ENCODE measurements around the gene CCL2.

GRCh38 chr17:34220045-34220751 lies 34.9 kb upstream of the CCL2 start:
- TF ChIP-seq GABPA (IDR thresholded peaks at IDR 0.05; ENCODE audit: low read depth) (no peak), POLR2AphosphoS5 (IDR thresholded peaks at IDR 0.05; ENCODE audit: low read depth) (no peak)
- TF ChIP-seq, protein P1, sequence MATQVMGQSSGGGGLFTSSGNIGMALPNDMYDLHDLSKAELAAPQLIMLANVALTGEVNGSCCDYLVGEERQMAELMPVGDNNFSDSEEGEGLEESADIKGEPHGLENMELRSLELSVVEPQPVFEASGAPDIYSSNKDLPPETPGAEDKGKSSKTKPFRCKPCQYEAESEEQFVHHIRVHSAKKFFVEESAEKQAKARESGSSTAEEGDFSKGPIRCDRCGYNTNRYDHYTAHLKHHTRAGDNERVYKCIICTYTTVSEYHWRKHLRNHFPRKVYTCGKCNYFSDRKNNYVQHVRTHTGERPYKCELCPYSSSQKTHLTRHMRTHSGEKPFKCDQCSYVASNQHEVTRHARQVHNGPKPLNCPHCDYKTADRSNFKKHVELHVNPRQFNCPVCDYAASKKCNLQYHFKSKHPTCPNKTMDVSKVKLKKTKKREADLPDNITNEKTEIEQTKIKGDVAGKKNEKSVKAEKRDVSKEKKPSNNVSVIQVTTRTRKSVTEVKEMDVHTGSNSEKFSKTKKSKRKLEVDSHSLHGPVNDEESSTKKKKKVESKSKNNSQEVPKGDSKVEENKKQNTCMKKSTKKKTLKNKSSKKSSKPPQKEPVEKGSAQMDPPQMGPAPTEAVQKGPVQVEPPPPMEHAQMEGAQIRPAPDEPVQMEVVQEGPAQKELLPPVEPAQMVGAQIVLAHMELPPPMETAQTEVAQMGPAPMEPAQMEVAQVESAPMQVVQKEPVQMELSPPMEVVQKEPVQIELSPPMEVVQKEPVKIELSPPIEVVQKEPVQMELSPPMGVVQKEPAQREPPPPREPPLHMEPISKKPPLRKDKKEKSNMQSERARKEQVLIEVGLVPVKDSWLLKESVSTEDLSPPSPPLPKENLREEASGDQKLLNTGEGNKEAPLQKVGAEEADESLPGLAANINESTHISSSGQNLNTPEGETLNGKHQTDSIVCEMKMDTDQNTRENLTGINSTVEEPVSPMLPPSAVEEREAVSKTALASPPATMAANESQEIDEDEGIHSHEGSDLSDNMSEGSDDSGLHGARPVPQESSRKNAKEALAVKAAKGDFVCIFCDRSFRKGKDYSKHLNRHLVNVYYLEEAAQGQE (IDR thresholded peaks at IDR 0.05; ENCODE audit: insufficient replicate concordance, low read depth), result no peak
- TF ChIP-seq, protein P2, sequence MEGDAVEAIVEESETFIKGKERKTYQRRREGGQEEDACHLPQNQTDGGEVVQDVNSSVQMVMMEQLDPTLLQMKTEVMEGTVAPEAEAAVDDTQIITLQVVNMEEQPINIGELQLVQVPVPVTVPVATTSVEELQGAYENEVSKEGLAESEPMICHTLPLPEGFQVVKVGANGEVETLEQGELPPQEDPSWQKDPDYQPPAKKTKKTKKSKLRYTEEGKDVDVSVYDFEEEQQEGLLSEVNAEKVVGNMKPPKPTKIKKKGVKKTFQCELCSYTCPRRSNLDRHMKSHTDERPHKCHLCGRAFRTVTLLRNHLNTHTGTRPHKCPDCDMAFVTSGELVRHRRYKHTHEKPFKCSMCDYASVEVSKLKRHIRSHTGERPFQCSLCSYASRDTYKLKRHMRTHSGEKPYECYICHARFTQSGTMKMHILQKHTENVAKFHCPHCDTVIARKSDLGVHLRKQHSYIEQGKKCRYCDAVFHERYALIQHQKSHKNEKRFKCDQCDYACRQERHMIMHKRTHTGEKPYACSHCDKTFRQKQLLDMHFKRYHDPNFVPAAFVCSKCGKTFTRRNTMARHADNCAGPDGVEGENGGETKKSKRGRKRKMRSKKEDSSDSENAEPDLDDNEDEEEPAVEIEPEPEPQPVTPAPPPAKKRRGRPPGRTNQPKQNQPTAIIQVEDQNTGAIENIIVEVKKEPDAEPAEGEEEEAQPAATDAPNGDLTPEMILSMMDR (IDR thresholded peaks at IDR 0.05; ENCODE audit: insufficient read depth, low read length), result no peak
